HL-60 (cell line): ENCODE measurements around the gene STK16.

Experiments used
- DNase-seq, 2 experiments: peaks; one replicate each; pipeline ENCODE4 v3.0.0-alpha.2; 2010 to 2020; ENCODE audit warnings: low read depth in 1 of 2, low spot score in 1 of 2
- H3K27ac ChIP-seq: fragments of 250-450 bp; sonication (Bioruptor Pico); replicated peaks from 2 replicates; pipeline ENCODE4 v1.5.1; 2020; ENCODE audit warnings: mild to moderate bottlenecking, moderate library complexity
- H3K27me3 ChIP-seq: fragments of 250-450 bp; sonication (Bioruptor Pico); 2 replicates; pipeline ENCODE4 v1.5.1; 2021; ENCODE audit warnings: mild to moderate bottlenecking, moderate library complexity; ENCODE audit not compliant: insufficient read depth, poor library complexity, severe bottlenecking
- H3K4me3 ChIP-seq: replicated peaks from 2 replicates; pipeline ENCODE4 v1.5.1; 2011; ENCODE audit warnings: mild to moderate bottlenecking, control low read depth, low read length; ENCODE audit not compliant: insufficient read depth
- CTCF ChIP-seq: IDR thresholded peaks from one replicate; pipeline ENCODE4 v1.5.1; 2011; ENCODE audit warnings: low read length, control low read depth, inconsistent platforms; ENCODE audit not compliant: insufficient read depth
- GABPA ChIP-seq: IDR thresholded peaks from 2 replicates; pipeline ENCODE4 v1.6.1; 2012; ENCODE audit warnings: low read depth
- POLR2AphosphoS5 ChIP-seq: IDR thresholded peaks from 2 replicates; pipeline ENCODE4 v1.6.1; 2012; ENCODE audit warnings: low read depth
- SPI1 ChIP-seq: IDR thresholded peaks from 2 replicates; pipeline ENCODE4 v1.6.1; 2012; ENCODE audit warnings: low read depth, mild to moderate bottlenecking, borderline replicate concordance
- TF ChIP-seq, protein P1 (sequence below): IDR thresholded peaks from 2 replicates; pipeline ENCODE4 v1.6.1; 2012; ENCODE audit warnings: low read depth; ENCODE audit not compliant: insufficient replicate concordance

Gene STK16

DNA sequence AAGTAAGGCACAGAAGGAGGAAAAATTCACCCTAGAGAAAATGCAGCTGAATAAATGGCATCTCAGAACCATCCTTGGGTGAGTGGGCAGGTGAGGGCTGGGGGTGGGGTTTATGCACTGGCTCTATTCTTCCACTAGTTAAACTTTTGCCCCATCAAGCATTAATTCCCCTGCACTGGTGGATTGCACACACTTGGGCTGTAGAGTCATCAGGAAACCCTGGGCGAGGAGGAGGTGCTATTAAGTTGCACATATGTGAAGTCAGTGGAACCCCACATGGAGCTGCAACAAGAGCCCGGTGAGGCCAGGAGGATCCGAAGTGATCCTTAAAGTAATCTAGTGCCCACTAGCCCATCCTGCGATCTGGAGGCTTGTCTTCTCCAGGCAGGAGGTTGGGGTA is 27.1 kb downstream of the STK16 start:
- no peak for TF ChIP-seq SPI1
- Histone ChIP-seq H3K4me3 (no peak overlapping the region), H3K27me3 (no peaks in the 10 kb centered on the region), H3K27ac (no peak overlapping the region)
- DNase-seq, result no peak

DNA sequence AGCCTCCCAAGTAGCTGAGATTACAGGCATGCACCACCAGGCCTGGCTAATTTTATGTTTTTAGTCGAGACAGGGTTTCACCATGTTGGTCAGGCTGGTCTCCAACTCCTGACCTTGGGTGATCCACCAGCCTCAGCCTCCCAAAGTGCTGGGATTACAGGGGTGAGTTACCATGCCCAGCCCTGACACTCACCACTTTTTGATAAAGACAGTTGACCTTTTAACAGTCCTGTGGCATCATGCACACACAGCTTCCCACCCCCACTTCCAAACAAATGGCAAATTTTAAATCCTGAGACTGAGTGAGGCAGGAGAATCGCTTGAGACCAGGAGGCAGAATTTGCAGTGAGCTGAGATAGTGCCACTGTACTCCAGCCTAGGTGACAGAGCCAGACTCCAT is 27.7 kb downstream of the STK16 start:
- Histone ChIP-seq H3K27me3 (no peaks in the 10 kb centered on the region), H3K27ac (no peak overlapping the region), H3K4me3 (no peak overlapping the region)
- TF ChIP-seq, protein P1, sequence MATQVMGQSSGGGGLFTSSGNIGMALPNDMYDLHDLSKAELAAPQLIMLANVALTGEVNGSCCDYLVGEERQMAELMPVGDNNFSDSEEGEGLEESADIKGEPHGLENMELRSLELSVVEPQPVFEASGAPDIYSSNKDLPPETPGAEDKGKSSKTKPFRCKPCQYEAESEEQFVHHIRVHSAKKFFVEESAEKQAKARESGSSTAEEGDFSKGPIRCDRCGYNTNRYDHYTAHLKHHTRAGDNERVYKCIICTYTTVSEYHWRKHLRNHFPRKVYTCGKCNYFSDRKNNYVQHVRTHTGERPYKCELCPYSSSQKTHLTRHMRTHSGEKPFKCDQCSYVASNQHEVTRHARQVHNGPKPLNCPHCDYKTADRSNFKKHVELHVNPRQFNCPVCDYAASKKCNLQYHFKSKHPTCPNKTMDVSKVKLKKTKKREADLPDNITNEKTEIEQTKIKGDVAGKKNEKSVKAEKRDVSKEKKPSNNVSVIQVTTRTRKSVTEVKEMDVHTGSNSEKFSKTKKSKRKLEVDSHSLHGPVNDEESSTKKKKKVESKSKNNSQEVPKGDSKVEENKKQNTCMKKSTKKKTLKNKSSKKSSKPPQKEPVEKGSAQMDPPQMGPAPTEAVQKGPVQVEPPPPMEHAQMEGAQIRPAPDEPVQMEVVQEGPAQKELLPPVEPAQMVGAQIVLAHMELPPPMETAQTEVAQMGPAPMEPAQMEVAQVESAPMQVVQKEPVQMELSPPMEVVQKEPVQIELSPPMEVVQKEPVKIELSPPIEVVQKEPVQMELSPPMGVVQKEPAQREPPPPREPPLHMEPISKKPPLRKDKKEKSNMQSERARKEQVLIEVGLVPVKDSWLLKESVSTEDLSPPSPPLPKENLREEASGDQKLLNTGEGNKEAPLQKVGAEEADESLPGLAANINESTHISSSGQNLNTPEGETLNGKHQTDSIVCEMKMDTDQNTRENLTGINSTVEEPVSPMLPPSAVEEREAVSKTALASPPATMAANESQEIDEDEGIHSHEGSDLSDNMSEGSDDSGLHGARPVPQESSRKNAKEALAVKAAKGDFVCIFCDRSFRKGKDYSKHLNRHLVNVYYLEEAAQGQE, result no peak
- TF ChIP-seq SPI1 (no peak), CTCF (no peak), GABPA (no peak), POLR2AphosphoS5 (no peak)
- DNase-seq, result no peak

- H3K4me3 ChIP-seq, result no peak overlapping the region
- H3K27me3 ChIP-seq, result no peaks in the 10 kb centered on the region
- H3K27ac ChIP-seq, result no peak overlapping the region
- TF ChIP-seq GABPA, result no peak
- no peak for TF ChIP-seq SPI1
- TF ChIP-seq POLR2AphosphoS5, result no peak
- TF ChIP-seq, protein P1, result no peak
- no peak for TF ChIP-seq CTCF
- no peak for DNase-seq
Observed at GRCh38 chr2:219273937-219274336, 28.7 kb downstream of the STK16 start.

- TF ChIP-seq CTCF, result no peak
- no peak for DNase-seq
- no peak overlapping the region for H3K4me3 ChIP-seq
- H3K27ac ChIP-seq, result no peak overlapping the region
- H3K27me3 ChIP-seq, result no peaks in the 10 kb centered on the region
Observed at GRCh38 chr2:219274361-219274921, 29.2 kb downstream of the STK16 start.
